Daoy (cell line): ENCODE results near the gene HOXB2. TPM values are rescaled to one million over a fixed set of nuclear protein-coding genes. Genes with fewer than 3 reads are reported as not detected.

Experiments
- DNase-seq: peaks from one replicate; pipeline ENCODE4 v3.0.0-alpha.2; 2015; ENCODE audit warnings: low read depth
- total RNA-seq: library from RNA; depleted of rRNA; stranded (reverse); fragments of >200 nt; shearing (Covaris generic); gene quantifications from 2 replicates; pipeline ENCODE4 v1.2.3, GENCODE V29; 2014; rRNA removed

Gene HOXB2
- total RNA-seq, result 1.3 and 15.9 TPM in 2 replicates

DNA sequence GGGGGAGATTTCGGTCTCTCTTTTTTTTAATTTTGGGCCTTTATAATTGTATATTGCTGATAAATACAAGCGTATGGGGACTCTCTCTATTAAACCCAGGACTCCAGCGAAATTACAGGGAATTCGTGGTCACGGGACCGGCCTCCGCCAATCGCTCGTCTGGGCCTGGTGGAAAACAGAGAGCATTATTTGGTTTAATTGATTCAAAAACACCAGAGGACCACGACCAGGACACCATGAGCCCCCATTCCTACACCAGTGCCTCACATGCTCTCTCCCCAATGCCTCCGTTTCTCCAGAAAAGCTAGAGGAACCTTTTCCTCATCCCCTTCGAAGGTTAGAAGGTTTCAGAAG lies at the start of gene HOXB2:
TSS of gene HOXB2 (minus strand) at position 88 of the 354 bp plus-strand sequence. CDS start 198 bp downstream, outside the sequence.
- peak; percentile 46 for DNase-seq

DNA sequence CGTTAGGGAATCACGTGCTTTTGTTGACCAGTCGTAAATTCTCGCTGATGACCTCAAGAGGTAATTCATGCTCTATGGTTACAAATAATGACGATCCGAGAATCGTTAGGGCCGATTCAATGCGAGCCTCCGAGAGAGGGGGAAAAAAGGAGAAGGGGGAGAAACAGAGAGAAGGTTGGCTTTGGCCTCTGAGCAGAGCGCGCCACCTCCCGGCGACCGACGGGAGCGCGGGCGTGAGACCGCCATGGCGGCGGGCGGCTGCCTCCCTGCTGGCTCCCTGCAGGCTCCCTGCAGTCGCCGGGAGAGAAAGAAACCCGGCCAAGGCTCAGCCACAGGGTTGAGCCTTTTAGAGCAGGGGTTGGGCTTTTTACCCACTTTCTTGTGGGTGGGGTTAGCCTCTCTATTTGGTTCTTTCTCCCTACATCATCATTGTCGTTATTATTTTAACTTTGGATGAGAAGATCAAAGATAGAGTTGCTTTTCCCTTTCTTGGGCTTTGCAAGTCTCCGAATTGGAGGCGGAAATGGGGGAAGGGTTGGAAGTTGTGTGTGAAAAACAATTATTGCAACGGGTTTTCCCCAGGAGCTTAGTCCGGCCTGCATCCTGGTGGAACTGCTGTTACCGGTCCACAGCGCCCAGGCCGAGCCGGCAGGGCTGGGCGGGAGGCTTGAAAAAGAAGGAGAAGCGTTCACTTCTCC lies 49.1 kb upstream of the HOXB2 start:
- peak; percentile 84 for DNase-seq

DNA sequence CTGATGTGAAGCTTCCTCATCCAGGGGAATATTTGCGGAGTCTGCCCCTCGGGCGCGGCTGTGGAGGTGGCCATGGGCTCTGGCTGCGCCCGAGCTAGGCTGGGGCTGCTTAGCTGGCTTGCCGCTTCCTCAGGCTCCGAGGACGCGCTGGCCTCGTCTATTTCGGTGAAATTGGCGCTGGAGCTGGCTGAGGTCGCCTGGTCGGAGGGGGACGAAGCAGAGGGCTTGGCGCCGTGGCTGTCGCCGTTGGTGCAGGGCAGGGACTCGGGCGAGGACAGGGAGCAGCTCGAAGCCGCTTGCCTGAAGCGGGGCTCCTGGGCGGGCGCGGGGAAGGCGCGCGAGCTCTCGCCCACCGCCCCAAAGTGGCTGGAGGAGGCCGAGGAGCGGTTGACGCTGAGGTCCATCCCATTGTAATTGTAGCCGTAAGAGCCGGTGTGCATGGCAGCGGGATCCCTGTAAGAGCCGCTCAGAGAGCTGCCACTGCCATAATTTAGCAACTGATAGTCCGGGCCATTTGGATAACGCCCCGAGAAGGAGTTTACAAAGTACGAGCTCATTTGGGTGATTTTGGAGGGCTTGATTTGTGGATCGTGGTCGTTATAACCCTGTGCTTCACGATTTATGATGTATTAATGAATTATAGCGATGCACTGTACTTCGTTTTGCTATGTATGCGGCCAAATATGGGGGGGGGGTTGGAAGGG lies 48.4 kb upstream of the HOXB2 start, which contains the start of gene HOXB5:
TSS of gene HOXB5 (minus strand) at position 654 of the 704 bp plus-strand sequence. CDS start at position 557, 97 bp downstream.
- no peak for DNase-seq

- no peak for DNase-seq
These were observed 47.7 kb upstream of the HOXB2 start for GRCh38 chr17:48592577-48592976.

GRCh38 chr17:48592057-48592514 lies 47.2 kb upstream of the HOXB2 start:
- no peak for DNase-seq

DNA sequence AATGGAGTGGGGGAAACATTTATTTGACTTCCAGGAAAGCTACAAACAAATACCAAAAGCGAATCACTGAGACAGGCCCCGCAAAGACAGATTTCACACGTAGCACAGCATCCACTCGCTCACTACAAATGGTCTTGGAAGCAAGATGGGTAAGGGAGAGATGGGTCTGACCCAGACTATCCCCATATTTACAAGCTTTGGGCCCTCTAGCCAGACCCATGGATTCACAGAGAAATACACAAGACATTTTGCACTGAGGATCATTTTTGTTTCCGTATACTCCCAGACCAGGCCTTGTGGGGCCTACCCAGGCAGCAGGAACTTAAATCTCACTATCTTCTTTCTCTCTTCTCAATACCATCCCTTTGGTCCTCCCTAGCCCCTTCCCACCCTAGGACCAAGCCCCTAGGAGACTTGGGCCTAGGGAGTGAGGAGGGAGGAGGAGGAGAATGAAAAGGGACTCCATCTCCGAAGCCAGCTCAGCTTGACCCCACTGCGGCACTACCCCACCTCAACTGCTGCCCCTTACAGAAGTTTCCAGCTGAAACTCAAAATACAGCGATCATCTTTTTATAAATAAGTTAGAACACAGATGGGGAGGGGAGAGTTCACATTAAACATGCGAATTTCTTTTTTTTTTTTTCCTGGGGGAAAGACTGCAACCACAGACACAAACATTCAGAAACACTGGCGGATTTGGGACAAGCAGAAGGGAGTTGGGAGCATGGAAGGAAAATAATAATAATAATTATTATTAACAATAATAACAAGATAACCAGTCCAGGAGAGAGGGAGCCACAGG lies 46.5 kb upstream of the HOXB2 start:
- no peak for DNase-seq

DNA sequence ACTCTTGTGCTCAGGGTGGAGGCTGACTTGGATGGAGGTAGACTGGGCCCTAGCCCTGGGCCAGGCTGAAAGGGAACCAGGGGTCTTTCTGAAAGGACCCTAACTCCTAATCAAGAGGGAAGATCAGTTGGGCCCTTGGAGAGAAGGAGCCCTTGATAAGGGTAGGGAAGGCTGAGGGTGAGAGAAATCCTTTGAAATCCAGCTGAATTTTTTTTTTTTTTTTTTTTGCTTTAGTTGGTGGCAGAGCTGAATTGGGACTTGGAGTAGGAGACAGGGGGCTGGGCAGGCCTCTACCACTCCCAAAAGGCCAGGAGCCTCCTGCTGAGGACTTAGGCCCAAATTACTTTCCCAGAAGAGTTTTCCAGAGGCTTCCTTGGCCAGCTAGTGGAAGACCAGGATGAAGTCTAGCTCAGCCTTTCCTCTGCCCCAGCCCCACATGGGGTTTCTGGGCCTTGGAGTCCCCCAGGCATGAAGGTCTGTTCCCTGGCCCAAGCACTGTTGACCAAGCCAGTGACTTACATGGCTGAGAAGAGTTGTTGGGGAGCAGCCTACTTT lies 45.8 kb upstream of the HOXB2 start:
- no peak for DNase-seq

- no peak for DNase-seq
These were observed 45.1 kb upstream of the HOXB2 start, which contains the start of gene HOXB3 for GRCh38 chr17:48589831-48590606. HOXB3 (minus strand) TSS chr17:48590241; CDS start chr17:48552474, 37,767 bp downstream.

DNA sequence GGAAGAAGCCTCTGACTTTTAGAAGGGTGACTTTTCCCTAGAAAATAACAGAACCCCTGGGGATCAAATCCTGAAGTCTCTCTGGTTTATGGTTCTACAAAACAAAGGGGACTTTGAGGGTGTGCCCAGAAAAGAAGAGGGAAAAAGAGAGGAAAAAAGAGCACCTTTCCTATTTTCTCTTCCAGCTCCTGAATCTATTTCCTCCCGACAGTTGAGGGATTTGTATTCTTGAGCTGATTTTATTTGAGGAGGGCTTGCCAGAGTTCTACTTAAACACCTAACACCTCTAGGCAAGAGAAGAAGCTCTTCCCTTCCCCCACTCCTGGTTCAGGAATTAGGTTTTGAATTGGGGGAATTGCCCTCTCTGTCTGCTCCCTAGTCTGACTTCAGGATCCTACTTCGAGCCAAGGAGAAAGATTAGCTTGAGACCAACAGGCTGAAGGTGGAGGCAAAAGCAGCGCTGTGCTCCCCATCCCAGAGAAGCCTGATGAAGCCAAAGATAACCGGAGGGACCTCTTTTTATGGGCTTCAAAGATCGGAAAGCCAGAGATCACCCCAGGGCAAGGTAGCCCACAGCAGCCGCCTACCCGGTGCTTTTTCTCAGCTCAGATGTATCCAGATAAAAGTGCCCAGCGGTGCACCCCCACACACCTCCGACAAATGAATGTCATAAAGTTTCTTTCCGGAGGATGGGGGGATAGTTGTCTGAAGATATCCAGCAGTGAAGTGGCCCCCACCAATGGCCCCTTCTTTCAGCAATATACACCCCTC lies 44.3 kb upstream of the HOXB2 start:
- no peak for DNase-seq

DNA sequence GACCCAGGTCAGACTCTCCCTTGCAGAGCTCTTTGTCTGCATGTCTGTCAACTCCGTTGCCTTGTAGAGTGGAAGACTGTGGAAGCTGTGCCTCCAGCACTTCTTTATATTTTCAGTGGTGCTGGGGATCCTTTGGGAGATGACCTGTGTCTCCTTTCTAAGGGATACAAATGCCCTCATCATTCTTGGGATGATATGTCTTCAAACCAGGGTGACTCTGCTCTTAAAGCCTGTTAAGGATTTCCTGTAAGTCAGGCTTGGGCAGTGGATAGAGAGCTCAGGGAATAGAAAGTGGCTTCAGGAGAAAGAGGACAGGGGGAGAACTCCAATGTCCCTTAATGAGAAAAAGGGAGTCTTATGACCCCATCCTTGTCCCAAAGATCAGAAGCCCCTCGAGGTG lies 43.6 kb upstream of the HOXB2 start:
- no peak for DNase-seq

DNA sequence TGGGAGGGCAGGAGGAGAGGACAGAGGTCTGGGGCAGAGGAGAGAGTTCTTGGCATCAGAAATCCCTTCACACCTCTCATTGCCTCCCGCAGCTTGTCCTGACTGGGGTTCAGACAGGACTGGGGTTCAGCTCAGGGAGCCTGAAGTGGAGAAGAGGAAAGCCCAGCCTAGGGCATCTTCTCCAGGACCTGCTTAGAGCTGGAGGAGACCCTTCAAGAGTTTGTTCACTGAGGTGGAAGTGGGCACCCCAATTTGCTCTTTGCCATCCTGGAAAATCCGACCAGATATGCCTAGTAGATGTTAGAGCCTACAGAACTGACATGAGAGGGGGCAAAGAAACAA lies 43.1 kb upstream of the HOXB2 start:
- no peak for DNase-seq

- DNase-seq, result no peak
These were observed 42.6 kb upstream of the HOXB2 start for GRCh38 chr17:48587276-48588073.

GRCh38 chr17:48586355-48587258 lies 41.7 kb upstream of the HOXB2 start:
- DNase-seq, result peak; percentile 35

GRCh38 chr17:48584223-48584741 lies 39.4 kb upstream of the HOXB2 start:
- DNase-seq, result no peak

GRCh38 chr17:48583708-48584222 lies 38.9 kb upstream of the HOXB2 start:
- no peak for DNase-seq

DNA sequence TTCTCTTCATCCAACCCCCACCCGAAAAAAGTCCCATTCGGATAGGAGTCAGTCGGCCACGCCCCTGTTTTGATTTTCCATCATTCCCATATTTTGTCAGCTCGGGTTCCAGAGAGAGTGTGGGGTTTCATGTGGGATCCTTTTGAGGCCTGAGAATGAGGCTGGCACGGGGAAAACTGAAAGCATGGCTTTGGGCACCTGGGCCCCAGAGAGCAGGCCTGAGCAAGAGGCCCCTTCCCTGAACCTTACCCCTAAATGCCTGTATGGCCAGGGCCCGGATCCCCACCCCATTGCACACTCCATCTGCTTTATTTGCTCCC lies 37.8 kb upstream of the HOXB2 start:
- no peak for DNase-seq

DNA sequence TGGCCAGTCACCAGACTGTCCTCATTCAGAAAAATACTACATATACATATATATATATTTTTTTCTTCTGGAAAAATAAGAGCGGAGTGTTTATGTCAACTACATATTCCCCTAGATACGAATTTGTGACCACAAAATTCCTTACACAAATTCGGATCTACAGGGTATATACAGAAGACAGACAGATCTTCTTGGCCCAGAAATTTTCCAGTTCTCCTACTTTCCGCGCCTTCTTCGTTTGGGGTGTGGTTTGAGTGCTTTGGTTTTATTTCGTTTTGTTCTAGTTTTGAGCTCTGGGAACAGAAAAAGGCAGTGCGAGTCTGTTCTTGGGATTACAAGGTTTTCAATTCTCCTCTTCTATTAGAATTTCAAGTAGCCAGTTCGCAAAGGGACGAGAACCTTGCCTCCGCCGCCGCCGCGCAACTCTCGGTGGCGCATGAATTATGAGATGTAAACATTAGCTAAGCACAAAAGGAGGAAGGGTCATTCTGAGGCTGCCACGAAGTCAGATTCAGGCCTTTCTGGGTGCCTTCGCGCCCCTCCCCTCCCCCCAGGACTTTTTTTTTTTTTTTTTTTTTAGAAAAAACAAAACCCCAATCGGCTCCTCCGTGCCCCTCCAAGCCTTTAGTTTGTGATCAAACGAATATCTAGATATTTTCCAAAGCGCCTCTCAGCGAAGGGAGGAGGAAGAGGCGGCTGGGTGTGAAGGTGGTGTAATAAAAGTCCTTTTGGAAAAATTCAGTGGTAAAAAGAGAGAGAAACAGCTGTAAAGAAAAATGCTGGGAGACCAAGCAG lies 35.0 kb upstream of the HOXB2 start:
- no peak for DNase-seq

GRCh38 chr17:48579471-48579759 lies 34.5 kb upstream of the HOXB2 start:
- no peak for DNase-seq
